Measurements from ENCODE around the gene LRRC4C.

The LRRC4C gene

DNA sequence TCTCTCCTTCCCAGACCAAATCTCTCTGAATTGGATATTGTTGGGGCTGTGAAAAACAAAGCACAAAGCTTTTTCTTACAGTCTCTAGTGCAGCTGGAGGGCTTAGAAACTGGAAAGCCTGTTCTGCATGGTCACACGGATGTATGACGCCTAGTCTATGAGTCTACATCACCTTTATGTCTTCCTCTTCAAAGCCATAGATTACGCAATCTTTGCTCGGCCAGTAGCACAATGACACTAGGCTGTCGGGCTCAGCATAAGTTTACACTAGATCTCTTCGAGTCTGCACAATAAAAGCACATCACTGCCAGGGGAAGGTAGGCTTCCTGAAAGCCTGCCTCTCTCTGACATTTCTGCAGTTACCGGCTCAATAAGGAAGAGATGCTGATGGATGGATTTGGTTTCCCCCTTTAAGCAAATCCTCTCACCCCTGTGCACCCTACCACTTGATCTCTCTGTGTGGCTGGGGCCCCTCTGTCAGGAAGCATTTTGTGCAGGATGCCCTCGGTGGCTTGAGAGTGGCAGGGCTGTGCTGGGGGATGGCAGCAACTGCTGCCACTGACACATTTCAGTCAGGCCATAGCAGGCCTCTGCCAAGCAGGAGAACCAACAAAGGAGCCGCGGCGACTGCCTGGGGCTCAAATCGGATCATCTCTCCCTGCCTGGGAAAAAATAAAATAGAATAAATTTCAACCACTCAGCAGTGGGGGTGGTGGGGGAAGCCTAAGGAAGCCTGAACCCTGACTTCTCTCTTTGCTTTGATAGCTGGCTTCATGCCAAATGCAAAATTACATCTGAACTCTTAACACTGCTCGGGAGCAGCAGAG, 1272.8 kb downstream of the LRRC4C start:
- TF ChIP-seq, protein P1, sequence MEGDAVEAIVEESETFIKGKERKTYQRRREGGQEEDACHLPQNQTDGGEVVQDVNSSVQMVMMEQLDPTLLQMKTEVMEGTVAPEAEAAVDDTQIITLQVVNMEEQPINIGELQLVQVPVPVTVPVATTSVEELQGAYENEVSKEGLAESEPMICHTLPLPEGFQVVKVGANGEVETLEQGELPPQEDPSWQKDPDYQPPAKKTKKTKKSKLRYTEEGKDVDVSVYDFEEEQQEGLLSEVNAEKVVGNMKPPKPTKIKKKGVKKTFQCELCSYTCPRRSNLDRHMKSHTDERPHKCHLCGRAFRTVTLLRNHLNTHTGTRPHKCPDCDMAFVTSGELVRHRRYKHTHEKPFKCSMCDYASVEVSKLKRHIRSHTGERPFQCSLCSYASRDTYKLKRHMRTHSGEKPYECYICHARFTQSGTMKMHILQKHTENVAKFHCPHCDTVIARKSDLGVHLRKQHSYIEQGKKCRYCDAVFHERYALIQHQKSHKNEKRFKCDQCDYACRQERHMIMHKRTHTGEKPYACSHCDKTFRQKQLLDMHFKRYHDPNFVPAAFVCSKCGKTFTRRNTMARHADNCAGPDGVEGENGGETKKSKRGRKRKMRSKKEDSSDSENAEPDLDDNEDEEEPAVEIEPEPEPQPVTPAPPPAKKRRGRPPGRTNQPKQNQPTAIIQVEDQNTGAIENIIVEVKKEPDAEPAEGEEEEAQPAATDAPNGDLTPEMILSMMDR (IDR thresholded peaks at IDR 0.05; ENCODE audit: low read depth, low read length): no peak
- H3K4me3 ChIP-seq (ENCODE audit: low read depth, low read length): no peak overlapping the region

DNA sequence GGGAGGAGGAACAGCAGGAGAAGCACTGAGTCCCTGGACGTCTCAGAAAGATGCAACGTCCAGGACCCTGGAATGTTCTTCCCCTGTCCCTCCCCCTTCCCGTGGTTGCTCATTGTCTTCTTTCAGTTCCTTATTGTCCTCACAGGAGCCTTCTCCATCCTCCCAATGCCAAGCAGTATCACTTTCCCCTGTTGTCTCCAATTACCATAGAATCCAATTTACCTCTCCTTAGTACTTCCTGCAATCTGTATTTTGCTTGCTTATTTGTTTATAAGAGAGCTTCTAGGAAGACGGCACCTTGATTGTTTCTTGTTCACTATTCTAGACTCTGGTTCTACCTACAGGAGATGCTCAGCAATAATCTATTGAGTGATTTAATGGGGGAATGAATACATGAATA, 1273.7 kb downstream of the LRRC4C start:
- TF ChIP-seq, protein P1 (IDR thresholded peaks at IDR 0.05; ENCODE audit: low read depth, low read length): no peak
- no peak overlapping the region for H3K4me3 ChIP-seq (ENCODE audit: low read depth, low read length)

DNA sequence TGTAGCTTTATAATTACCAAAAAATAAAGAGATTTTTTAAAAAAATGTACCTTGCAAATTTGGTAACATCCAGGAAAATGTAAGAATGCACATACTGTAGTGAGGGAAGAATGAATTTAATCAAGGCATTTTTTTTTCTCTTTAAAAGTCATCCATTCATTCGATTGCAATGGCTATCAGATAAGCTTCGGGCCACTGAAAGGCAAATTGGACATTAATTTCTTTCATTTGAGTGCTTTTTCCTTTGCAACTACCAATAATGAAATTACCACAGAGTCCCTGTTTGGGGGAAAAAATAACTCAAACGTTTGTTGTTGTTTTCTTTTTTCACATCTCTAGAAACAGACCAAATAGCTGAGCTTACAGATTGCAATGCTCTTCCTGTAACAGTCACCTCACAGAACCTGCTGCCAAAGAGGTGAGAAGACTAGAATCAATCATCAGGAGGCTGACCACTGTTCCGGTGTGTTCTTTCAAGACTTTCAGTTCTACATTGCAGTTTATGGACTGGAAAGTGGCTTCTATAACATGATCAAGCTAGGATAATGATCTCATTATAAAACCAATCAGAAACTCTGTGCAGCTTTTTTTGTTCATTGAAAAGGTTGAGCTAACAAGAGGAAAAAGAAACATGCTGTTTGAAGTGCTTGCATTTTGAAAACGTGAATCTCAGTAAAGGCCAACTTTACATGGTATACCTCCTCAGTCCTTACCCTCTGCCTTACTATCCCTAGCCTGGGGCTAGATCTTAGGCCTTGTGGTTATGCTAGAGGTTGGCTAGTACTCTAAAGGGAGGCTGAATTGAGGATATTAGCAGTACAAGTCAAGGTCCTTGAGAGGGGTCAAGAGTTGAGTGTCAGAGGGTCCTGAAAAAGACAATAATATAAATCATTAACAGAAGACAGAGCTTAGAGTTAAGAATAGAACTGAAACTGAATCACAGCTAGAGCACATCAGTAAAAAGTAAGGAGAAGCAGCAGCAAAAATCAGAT, 1276.1 kb downstream of the LRRC4C start:
- TF ChIP-seq, protein P1 (IDR thresholded peaks at IDR 0.05; ENCODE audit: low read depth, low read length): no peak

DNA sequence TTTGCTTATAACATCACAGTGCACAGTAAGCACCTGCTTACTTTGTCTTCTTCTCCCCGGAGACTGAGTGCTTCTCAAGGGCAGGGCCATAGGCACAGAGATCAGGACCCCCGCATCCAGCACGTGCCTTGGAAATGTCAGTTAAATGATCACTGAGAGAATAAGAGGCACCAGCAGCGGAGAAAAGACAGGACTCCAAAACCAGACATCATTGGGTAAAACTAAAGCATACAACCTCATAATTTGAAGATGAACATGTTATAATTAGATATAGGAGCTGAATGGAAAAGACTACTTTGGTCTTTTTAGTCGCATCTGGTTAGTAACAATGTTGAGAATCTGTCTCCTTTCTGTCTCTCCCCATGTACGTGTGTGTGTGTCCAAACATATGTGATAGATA, 1279.9 kb downstream of the LRRC4C start:
- TF ChIP-seq, protein P1 (IDR thresholded peaks at IDR 0.05; ENCODE audit: low read depth, low read length): no peak
- no peak overlapping the region for H3K4me3 ChIP-seq (ENCODE audit: low read depth, low read length)

More for the DNA sequence above, 1276.1 kb downstream of the LRRC4C start:
- H3K4me3 ChIP-seq (ENCODE audit: low read depth, low read length): no peak overlapping the region

DNA sequence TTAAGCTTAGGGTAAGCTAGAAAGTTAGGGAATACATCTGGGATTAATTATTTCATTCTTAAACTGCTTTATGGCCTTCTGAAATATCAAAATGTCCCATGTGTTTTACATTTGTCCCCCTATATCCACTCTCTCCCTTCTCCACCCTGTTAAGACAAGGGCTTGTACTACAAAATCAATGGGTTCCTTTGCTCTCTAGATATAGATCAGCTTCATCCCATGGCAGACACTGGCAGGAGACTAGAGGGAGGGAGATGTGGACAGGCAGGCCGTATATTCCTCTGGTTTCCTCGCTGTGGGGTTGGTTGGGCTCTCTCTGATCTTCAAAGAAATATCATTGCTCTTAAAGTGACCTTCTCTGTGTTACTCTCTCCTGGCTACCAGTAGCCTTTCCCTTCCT, 1281.0 kb downstream of the LRRC4C start:
- TF ChIP-seq, protein P1 (IDR thresholded peaks at IDR 0.05; ENCODE audit: low read depth, low read length): no peak
- H3K4me3 ChIP-seq (ENCODE audit: low read depth, low read length): no peak overlapping the region

DNA sequence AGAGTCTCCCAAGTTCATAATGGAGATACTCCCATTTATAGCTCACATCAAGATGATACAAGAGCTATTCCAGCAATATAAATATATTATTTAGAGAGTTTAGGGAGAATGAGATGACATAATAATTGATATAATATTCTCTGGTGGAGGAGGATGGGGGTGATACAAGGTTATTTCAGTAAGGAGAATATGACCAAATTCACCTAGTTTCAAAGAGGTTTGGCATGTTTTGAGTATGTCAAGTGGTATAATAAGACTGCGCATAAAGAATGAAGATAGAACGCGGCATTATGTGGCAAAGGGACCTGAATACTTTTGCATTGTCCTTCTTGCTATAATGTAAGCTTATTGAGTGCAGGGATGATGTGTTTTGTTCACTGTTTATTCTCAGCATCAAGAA, 1283.5 kb downstream of the LRRC4C start:
- H3K4me3 ChIP-seq (ENCODE audit: low read depth, low read length): no peak overlapping the region
- TF ChIP-seq, protein P1 (IDR thresholded peaks at IDR 0.05; ENCODE audit: low read depth, low read length): no peak

All from WI38 (cell line).